Tibial nerve (tissue), 3 donors: ENCODE data around the gene ADGRD1.

ENCODE experiments used
- POLR2A ChIP-seq, 2 donors: fragments of 450-650 bp; IDR thresholded peaks; one replicate each; pipeline ENCODE4 v1.6.1; 2017; ENCODE audit warnings: antibody characterized with exemption in 2 of 2, mild to moderate bottlenecking in 2 of 2, moderate library complexity in 2 of 2
- TF ChIP-seq, protein P1 (sequence below), 5 experiments: fragments of 200-600 bp in 3 of 5; fragments of 450-650 bp in 2 of 5; sonication (generic) in 3 of 5; IDR thresholded peaks; one replicate each; pipeline ENCODE4 v1.5.1; 2016 to 2019; ENCODE audit warnings: antibody characterized with exemption in 5 of 5, mild to moderate bottlenecking in 3 of 5, moderate library complexity in 2 of 5

DNA sequence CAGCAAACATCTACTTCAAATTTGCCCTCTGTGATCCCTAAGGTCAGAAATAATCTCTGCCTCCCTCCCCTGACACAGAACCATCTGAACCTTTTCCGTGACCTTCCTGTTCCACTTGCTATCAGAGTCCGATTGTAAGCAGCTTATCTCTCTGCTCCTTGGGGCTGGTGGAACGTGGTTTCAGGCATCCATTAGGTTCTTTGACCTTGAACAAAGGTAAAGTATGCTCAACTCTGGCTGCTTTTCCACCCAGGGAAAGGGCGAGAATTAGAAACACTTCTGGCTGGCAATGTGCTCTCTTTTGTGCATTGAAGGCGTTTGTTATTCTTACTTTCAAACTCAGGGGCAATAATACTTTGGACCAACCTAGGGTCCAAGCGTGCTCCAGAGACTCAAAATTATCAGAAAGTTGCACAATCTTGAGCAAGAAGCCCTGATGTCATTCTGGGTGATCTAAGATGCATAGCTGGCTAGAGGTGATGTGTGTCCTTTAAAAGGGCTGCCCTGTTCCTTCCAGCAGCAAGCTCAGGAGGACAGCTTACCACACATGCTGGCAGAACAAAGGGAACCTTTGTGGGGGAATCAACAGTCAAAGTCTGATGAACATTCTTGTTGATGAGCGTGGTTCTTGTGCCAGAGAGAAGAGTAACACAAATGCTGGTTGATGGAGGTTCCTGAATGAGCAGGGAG lies 29.8 kb downstream of the ADGRD1 start:
- TF ChIP-seq, protein P1, sequence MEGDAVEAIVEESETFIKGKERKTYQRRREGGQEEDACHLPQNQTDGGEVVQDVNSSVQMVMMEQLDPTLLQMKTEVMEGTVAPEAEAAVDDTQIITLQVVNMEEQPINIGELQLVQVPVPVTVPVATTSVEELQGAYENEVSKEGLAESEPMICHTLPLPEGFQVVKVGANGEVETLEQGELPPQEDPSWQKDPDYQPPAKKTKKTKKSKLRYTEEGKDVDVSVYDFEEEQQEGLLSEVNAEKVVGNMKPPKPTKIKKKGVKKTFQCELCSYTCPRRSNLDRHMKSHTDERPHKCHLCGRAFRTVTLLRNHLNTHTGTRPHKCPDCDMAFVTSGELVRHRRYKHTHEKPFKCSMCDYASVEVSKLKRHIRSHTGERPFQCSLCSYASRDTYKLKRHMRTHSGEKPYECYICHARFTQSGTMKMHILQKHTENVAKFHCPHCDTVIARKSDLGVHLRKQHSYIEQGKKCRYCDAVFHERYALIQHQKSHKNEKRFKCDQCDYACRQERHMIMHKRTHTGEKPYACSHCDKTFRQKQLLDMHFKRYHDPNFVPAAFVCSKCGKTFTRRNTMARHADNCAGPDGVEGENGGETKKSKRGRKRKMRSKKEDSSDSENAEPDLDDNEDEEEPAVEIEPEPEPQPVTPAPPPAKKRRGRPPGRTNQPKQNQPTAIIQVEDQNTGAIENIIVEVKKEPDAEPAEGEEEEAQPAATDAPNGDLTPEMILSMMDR (IDR thresholded peaks at IDR 0.05), result no peak
- TF ChIP-seq POLR2A (IDR thresholded peaks at IDR 0.05), result no peak
